KOPT-K1 (cell line): ENCODE results near the gene NOD2.

ENCODE experiments used
- H3K27ac ChIP-seq: fragments of 200-600 bp; sonication (generic); 2 replicates; pipeline ENCODE4 v1.5.1; 2016; ENCODE audit warnings: antibody characterized with exemption, mild to moderate bottlenecking, low read depth, low read length; ENCODE audit not compliant: poor library complexity, severe bottlenecking
- H3K36me3 ChIP-seq: fragments of 200-600 bp; sonication (generic); 2 replicates; pipeline ENCODE4 v1.5.1; 2017; ENCODE audit warnings: antibody characterized with exemption, mild to moderate bottlenecking, low read length, moderate library complexity; ENCODE audit not compliant: insufficient read depth
- H3K9me3 ChIP-seq: fragments of 200-600 bp; sonication (generic); 2 replicates; pipeline ENCODE4 v1.5.1; 2017; ENCODE audit warnings: antibody characterized with exemption, low read length, mild to moderate bottlenecking; ENCODE audit not compliant: insufficient read depth, poor library complexity, severe bottlenecking

Gene NOD2

GRCh38 chr16:50711040-50711439 is 17.6 kb downstream of the NOD2 start:
- H3K9me3 ChIP-seq: peaks cover 4% of the 10 kb centered on the region
- no peak overlapping the region for H3K27ac ChIP-seq
- no peaks in the 10 kb centered on the region for H3K36me3 ChIP-seq

GRCh38 chr16:50711862-50712559 is 18.6 kb downstream of the NOD2 start:
- no peak overlapping the region for H3K27ac ChIP-seq

GRCh38 chr16:50712560-50712898 is 19.1 kb downstream of the NOD2 start:
- Histone ChIP-seq H3K27ac (no peak overlapping the region), H3K36me3 (no peaks in the 10 kb centered on the region), H3K9me3 (no peaks in the 10 kb centered on the region)

More at GRCh38 chr16:50711862-50712559, 18.6 kb downstream of the NOD2 start:
- H3K9me3 ChIP-seq: no peaks in the 10 kb centered on the region
- no peaks in the 10 kb centered on the region for H3K36me3 ChIP-seq

GRCh38 chr16:50712956-50713355 is 19.6 kb downstream of the NOD2 start:
- Histone ChIP-seq H3K36me3 (no peaks in the 10 kb centered on the region), H3K9me3 (no peaks in the 10 kb centered on the region), H3K27ac (no peak overlapping the region)

GRCh38 chr16:50717091-50717490 is 23.7 kb downstream of the NOD2 start:
- Histone ChIP-seq H3K27ac (no peak overlapping the region), H3K9me3 (no peaks in the 10 kb centered on the region), H3K36me3 (no peaks in the 10 kb centered on the region)

- no peak overlapping the region for H3K27ac ChIP-seq
Measured at GRCh38 chr16:50717494-50717893, 24.1 kb downstream of the NOD2 start.

GRCh38 chr16:50718061-50718760 is 24.8 kb downstream of the NOD2 start:
- Histone ChIP-seq H3K36me3 (no peaks in the 10 kb centered on the region), H3K9me3 (no peaks in the 10 kb centered on the region), H3K27ac (no peak overlapping the region)

More at GRCh38 chr16:50717494-50717893, 24.1 kb downstream of the NOD2 start:
- H3K36me3 ChIP-seq: no peaks in the 10 kb centered on the region
- H3K9me3 ChIP-seq: no peaks in the 10 kb centered on the region

- Histone ChIP-seq H3K27ac (no peak overlapping the region), H3K36me3 (no peaks in the 10 kb centered on the region)
Measured at GRCh38 chr16:50718761-50719400, 25.5 kb downstream of the NOD2 start.

GRCh38 chr16:50719401-50720337 is 26.3 kb downstream of the NOD2 start:
- peaks cover 8% of the 10 kb centered on the region for H3K9me3 ChIP-seq
- H3K27ac ChIP-seq: no peak overlapping the region
- no peaks in the 10 kb centered on the region for H3K36me3 ChIP-seq

More at GRCh38 chr16:50718761-50719400, 25.5 kb downstream of the NOD2 start:
- H3K9me3 ChIP-seq: peaks cover 2% of the 10 kb centered on the region

- H3K27ac ChIP-seq: no peak overlapping the region
- H3K36me3 ChIP-seq: no peaks in the 10 kb centered on the region
- H3K9me3 ChIP-seq: peaks cover 8% of the 10 kb centered on the region
Measured at GRCh38 chr16:50721549-50722404, 28.4 kb downstream of the NOD2 start.

GRCh38 chr16:50722405-50722737 is 29.0 kb downstream of the NOD2 start:
- H3K9me3 ChIP-seq: peaks cover 8% of the 10 kb centered on the region
- no peak overlapping the region for H3K27ac ChIP-seq
- no peaks in the 10 kb centered on the region for H3K36me3 ChIP-seq

GRCh38 chr16:50722960-50723359 is 29.6 kb downstream of the NOD2 start:
- Histone ChIP-seq H3K27ac (no peak overlapping the region), H3K36me3 (no peaks in the 10 kb centered on the region)

GRCh38 chr16:50724306-50724705 is 30.9 kb downstream of the NOD2 start:
- Histone ChIP-seq H3K36me3 (no peaks in the 10 kb centered on the region), H3K9me3 (peaks cover 8% of the 10 kb centered on the region), H3K27ac (no peak overlapping the region)

More at GRCh38 chr16:50722960-50723359, 29.6 kb downstream of the NOD2 start:
- peaks cover 8% of the 10 kb centered on the region for H3K9me3 ChIP-seq
